GM18520 (cell line): Measurements from ENCODE around the gene DCST1.

ENCODE experiments used
- ATAC-seq: cut with Tn5 transposase; IDR thresholded peaks from one replicate; pipeline ENCODE4 v1.9.1; 2021; ENCODE audit not compliant: unreplicated experiment

DCST1 gene

DNA sequence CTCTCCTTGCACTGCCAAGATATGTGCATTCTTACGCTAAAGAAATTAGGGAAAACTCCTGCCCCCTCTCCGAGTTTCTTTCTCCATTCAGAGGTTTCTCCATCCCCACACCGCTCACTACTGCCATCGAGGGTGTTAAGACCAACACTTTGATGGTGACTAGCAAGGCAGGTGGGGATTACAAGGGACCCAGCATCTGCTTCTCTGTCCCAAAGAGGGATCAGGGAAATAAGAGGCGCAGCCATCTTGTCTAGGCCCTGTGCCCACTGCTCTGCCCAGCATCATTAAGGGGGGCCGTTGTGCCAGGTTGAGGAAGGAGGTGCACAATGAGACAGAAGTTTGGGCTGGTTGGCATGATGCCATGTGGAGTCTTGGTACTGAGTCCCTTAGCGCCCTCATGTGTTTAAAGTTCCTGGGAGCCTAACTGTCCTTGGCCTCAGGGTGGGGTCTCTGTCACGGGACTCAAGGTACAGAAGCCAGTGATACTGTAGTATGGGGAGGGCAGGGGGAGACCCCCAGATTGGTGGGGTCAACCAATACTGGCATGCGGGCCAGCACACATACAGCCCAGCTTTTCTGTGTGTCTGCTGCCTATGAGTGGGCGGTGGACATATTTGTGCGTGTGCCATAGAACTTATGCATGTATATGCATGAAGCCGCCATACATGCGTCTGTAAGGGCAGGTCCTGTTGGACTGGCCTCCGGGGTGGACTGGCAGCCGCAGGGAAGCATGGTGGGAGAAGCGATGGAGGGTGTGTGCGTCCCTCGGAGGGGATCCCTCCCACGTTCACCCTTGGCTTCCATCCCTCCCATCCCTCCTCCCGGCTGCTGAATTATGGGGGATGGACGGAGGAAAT lies 50.5 kb downstream of the DCST1 start:
- no peak for ATAC-seq

DNA sequence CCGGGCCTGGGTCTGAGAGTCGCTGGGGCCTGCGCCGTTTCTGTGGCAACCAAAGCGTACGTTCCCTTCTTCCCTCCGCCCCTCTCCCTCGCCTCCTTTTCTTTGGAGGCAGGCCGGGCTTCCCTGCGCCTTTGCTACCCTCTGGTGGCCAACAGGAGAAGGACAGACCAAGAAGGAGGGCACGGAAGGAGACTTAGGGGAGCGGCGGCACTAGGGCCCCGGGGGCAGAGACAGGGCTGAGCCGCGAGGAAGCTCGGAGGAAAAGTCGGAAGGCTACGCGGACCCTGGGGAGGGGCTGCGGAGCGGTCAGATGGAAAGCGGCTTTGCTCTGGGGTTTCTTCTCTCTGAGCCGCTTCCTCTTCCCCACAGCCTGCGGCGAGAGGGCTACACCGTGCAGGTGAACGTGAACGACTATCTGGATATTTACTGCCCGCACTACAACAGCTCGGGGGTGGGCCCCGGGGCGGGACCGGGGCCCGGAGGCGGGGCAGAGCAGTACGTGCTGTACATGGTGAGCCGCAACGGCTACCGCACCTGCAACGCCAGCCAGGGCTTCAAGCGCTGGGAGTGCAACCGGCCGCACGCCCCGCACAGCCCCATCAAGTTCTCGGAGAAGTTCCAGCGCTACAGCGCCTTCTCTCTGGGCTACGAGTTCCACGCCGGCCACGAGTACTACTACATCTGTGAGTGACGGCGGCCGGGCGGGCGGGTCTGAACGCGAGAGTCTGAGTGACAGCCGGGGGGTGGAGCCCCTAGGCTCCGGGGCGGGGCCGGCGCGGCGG lies 51.3 kb downstream of the DCST1 start:
- peak; percentile 65 for ATAC-seq

DNA sequence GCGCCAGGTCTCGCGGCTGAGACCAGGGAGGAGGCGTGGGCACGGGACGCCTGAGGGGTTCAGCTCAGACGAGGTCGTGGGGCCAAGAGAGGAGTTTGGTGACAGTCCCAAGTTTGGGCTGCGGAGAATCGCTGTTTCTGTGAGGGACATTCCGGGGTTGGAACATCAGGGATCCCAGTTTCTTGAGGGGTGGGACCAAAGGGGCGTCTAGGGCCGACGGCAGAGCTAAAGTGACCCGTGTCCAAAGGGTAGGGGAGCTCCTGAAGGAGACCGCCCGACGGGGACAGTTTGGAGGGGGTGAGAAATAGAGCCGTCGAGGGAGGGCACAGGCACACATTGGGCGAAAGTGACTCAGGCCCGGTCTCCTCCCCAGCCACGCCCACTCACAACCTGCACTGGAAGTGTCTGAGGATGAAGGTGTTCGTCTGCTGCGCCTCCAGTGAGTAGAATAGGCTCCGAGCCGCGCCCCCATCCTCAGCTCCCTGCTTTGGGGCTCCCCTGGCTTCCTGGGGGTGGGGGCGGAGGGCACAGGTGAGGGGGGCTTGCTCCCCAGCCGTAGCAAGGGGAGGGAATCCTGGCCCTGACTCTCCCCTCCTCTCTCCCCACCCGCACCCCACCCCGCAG lies 52.0 kb downstream of the DCST1 start:
- ATAC-seq = no peak

DNA sequence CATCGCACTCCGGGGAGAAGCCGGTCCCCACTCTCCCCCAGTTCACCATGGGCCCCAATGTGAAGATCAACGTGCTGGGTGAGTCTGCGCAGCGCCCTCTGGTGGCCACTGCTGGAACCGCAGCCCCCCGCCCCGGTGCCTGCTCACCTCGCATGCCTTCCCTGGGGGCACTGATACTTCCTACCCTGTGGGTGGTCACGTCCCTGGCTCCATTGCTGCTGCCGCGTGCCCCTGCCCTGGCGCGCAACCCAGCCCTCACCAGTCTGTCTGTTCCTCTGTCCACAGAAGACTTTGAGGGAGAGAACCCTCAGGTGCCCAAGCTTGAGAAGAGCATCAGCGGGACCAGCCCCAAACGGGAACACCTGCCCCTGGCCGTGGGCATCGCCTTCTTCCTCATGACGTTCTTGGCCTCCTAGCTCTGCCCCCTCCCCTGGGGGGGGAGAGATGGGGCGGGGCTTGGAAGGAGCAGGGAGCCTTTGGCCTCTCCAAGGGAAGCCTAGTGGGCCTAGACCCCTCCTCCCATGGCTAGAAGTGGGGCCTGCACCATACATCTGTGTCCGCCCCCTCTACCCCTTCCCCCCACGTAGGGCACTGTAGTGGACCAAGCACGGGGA lies 52.6 kb downstream of the DCST1 start:
- ATAC-seq = no peak

DNA sequence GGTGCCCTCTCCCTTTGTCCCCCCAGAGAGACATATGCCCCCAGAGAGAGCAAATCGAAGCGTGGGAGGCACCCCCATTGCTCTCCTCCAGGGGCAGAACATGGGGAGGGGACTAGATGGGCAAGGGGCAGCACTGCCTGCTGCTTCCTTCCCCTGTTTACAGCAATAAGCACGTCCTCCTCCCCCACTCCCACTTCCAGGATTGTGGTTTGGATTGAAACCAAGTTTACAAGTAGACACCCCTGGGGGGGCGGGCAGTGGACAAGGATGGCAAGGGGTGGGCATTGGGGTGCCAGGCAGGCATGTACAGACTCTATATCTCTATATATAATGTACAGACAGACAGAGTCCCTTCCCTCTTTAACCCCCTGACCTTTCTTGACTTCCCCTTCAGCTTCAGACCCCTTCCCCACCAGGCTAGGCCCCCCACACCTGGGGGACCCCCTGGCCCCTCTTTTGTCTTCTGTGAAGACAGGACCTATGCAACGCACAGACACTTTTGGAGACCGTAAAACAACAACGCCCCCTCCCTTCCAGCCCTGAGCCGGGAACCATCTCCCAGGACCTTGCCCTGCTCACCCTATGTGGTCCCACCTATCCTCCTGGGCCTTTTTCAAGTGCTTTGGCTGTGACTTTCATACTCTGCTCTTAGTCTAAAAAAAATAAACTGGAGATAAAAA lies 53.4 kb downstream of the DCST1 start:
- ATAC-seq = no peak

DNA sequence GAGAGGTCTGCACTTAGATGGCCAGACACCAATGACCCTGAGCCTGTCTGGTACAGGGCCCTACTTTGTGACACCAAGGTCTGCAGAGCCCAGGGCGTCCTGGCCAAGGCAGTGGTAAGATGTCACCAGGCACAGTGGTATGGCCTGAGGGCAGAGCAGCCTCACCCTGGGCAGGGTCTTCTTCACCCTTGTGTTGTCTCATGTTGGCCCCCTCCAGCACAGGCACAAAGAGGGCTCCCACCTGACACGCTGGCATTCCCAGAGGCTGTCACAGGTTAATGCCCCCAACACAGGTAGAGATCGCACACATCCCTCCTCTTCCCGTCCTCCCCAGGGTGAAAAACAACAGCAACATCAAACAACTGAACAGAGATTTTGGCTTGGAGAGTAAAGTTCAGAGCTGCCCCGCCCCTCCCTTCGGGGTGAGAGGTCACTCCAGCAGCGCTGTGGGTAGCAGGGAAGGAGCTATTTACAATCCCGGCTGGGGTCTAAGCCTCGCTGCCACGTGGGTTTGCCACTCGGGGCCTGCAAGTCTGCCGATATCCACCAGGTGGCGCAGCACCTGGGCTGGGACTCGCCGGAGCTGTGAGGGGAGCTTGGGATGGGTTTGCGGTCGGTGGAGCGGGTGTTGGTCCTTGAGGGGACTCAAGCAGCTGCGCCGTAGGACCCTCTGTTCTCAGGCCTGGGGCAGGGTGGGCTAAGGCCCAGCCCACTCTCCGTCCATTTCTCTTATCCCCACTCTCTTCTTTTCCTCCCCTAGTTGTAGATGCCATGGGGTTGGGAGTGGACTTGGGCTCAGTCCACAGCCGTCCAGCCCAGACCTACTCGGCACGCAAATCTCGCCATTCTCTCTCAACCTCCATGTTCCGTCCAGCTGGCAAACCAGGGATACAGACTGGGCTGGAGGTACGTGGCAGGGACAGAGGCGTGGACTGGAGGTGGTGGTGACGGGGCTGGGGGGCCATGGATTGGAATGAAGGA lies 57.7 kb downstream of the DCST1 start:
- ATAC-seq = no peak

DNA sequence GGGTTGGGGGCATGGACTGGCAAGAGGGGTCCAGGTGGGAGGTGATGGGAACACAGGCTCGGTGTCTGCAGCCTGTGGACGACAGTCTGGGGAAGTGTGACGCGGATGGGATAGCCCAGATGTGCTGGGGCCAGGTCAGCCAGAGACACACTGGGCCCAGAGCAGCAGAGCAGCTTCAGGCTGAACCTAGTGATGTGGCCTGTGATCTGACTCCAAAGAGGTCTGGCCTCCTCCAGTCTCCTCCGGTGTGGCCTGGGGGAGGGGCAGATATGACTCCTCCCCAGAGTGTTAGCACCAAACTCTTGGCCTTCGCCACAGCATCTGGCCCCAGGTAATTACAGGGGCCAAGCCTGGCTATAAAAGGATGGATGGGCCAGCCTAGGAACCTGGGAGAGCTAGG lies 58.5 kb downstream of the DCST1 start:
- ATAC-seq = no peak

DNA sequence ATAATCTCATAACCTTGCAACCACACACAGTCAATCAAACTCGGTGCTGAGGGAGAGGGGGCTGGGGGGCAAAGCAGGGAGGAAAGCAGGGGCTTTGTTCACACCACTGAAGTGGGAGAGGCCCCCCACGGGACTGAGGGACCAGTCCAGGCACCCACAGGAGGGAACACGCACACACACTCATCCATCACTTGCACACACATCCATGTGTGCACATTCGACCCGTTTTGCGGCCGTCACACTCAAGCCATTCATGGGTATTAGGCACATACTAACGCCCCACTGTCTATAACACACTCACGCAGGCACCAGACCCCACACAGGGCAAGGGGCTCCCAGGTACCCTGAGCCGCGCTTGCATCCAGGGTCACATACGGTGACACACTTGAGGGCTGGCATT lies 59.0 kb downstream of the DCST1 start:
- ATAC-seq = no peak

DNA sequence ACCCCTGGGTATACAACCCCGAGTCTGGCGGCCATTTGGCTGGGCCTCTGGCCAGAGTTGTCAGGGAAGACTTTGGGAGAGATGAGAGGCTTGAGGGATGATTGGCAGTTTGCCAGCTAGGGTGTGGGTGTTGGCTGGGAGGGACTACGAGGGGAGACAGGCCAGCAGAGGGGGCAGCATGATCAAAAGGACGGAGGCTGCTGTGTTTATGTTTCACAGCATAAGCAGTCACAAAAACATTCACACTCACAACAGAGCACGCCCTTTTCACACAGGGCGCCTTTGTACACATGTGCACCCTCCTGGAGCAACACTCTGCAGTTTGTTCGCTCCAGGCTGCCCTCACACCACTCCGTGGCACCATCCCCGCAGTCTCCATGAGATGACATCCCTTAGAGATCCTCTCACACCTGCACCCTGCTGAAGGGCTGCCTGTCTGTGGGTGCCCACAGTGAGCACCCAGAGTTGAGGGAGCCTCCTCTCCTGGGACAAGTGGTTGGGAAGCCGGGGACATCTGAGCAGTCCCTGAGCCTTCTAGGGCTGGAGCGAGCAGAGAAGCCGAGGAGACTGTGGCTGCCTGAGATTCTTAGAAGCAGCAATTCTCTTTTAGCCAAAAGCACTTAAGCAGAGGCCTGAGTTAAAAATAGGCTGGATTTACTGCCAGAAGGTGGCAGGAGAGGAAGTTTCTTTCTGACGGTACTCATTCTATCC lies 60.4 kb downstream of the DCST1 start:
- ATAC-seq = no peak

DNA sequence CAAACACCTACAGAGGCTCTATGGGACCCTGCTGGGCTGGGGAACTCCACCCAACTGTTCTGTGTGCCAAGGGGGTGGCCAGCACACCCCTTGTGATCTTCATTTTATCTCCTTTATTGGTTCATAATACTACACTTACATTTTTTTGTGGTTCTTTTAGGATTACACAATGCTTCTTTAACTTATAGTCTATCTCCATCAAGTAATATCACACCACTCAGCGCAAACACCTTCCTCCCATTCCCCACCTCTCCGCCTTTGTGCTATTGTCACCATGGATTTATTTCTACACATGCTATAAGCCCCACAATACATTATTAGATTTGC lies 61.0 kb downstream of the DCST1 start:
- no peak for ATAC-seq

DNA sequence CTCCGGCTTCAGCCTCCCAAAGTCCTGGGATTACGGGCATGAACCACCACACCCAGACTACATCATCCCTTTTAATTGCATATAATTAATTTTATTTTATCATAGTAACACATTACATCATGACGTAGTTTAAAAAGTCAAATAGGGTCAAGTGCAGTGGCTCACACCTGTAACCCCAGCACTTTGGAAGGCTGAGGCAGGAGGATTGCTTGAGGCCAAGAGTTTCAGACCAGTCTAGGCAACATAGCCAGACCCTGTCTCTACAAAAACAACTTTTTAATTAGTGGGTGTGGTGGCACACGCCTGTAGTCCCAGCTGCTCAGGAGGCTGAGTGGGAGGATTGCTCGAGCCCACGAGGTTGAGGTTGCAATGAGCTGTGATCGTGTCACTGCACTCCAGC lies 65.7 kb downstream of the DCST1 start:
- ATAC-seq = no peak
